HepG2 (cell line): ENCODE data around the gene VAMP8. TPM values are rescaled to one million over a fixed set of nuclear protein-coding genes. Genes with fewer than 3 reads are reported as not detected.

Source experiments
- BHLHE40 ChIP-seq: IDR thresholded peaks from 2 replicates; pipeline ENCODE4 v1.6.1; 2011; ENCODE audit warnings: low read length, improper control_type of control experiment
- E2F1 ChIP-seq: sonication (generic); formaldehyde crosslinking; IDR thresholded peaks from 2 replicates; pipeline ENCODE4 v1.5.0; 2020; ENCODE audit warnings: missing genetic modification reagents
- HES4 ChIP-seq: sonication (generic); formaldehyde crosslinking; IDR thresholded peaks from 2 replicates; pipeline ENCODE4 v1.9.0; 2021; ENCODE audit warnings: mild to moderate bottlenecking, missing genetic modification reagents, borderline replicate concordance
- HNRNPK ChIP-seq: fragments of 200-400 bp; formaldehyde crosslinking; IDR thresholded peaks from 2 replicates; pipeline ENCODE4 v1.6.1; 2018; ENCODE audit warnings: low read length, low read depth, moderate library complexity, mild to moderate bottlenecking; ENCODE audit not compliant: poor library complexity, severe bottlenecking
- HNRNPL ChIP-seq: fragments of 200-400 bp; formaldehyde crosslinking; IDR thresholded peaks from 2 replicates; pipeline ENCODE4 v1.6.1; 2017; ENCODE audit warnings: mild to moderate bottlenecking, low read depth, low read length
- MEIS1 ChIP-seq: sonication (generic); formaldehyde crosslinking; IDR thresholded peaks from 2 replicates; pipeline ENCODE4 v1.9.0; 2021; ENCODE audit warnings: mild to moderate bottlenecking, missing genetic modification reagents, moderate library complexity, borderline replicate concordance
- MTA3 ChIP-seq: sonication (generic); formaldehyde crosslinking; IDR thresholded peaks from 2 replicates; pipeline ENCODE4 v1.4.0; 2020; ENCODE audit warnings: missing genetic modification reagents
- MXD4 ChIP-seq: IDR thresholded peaks from 2 replicates; pipeline ENCODE4 v1.6.1; 2016; ENCODE audit warnings: mild to moderate bottlenecking, missing biosample characterization, missing genetic modification reagents
- NFIC ChIP-seq: IDR thresholded peaks from 2 replicates; pipeline ENCODE4 v1.6.1; 2012; ENCODE audit warnings: mild to moderate bottlenecking, low read length, inconsistent platforms
- ONECUT2 ChIP-seq: sonication (generic); formaldehyde crosslinking; IDR thresholded peaks from 2 replicates; pipeline ENCODE4 v1.4.0; 2020; ENCODE audit warnings: missing genetic modification reagents
- PHF5A ChIP-seq: IDR thresholded peaks from one replicate; pipeline ENCODE4 v1.6.1; 2018; ENCODE audit warnings: low read depth, missing genetic modification reagents; ENCODE audit not compliant: unreplicated experiment
- PLRG1 ChIP-seq: fragments of 450-650 bp; conservative IDR thresholded peaks from 2 replicates; pipeline ENCODE4 v1.6.1; 2016
- RAD21 ChIP-seq: fragments of 450-650 bp; formaldehyde crosslinking; IDR thresholded peaks from 2 replicates; pipeline ENCODE4 v1.5.0; 2020; ENCODE audit warnings: mild to moderate bottlenecking
- RARG ChIP-seq: sonication (generic); formaldehyde crosslinking; IDR thresholded peaks from 2 replicates; pipeline ENCODE4 v1.4.0; 2020; ENCODE audit warnings: low read depth, mild to moderate bottlenecking, missing genetic modification reagents
- REL ChIP-seq: sonication (generic); formaldehyde crosslinking; conservative IDR thresholded peaks from 2 replicates; pipeline ENCODE4 v1.8.0; 2022; ENCODE audit warnings: mild to moderate bottlenecking, missing genetic modification reagents, moderate library complexity
- SNRNP70 ChIP-seq: fragments of 200-400 bp; formaldehyde crosslinking; IDR thresholded peaks from 2 replicates; pipeline ENCODE4 v1.6.1; 2017; ENCODE audit warnings: mild to moderate bottlenecking, low read depth, low read length, moderate library complexity
- SP5 ChIP-seq: IDR thresholded peaks from 2 replicates; pipeline ENCODE4 v1.6.1; 2016; ENCODE audit warnings: low read depth, borderline replicate concordance
- U2AF1 ChIP-seq: fragments of 200-400 bp; formaldehyde crosslinking; optimal IDR thresholded peaks from 2 replicates; pipeline ENCODE3; 2017; ENCODE audit warnings: mild to moderate bottlenecking, low read depth, low read length
- XBP1 ChIP-seq: sonication (generic); formaldehyde crosslinking; IDR thresholded peaks from 2 replicates; pipeline ENCODE4 v1.5.0; 2020; ENCODE audit warnings: missing genetic modification reagents
- ZFY ChIP-seq: sonication (generic); formaldehyde crosslinking; IDR thresholded peaks from 2 replicates; pipeline ENCODE4 v1.4.0; 2020; ENCODE audit warnings: missing genetic modification reagents
- ZNF10 ChIP-seq: sonication (generic); formaldehyde crosslinking; IDR thresholded peaks from 2 replicates; pipeline ENCODE4 v1.4.0; 2020; ENCODE audit warnings: mild to moderate bottlenecking, low read depth, missing genetic modification reagents, borderline replicate concordance
- ZNF275 ChIP-seq: sonication (generic); formaldehyde crosslinking; IDR thresholded peaks from 2 replicates; pipeline ENCODE4 v1.8.0; 2022; ENCODE audit warnings: missing genetic modification reagents, mild to moderate bottlenecking, inconsistent platforms, borderline replicate concordance
- ZNF556 ChIP-seq: sonication (generic); formaldehyde crosslinking; IDR thresholded peaks from 2 replicates; pipeline ENCODE4 v1.4.0; 2020; ENCODE audit warnings: mild to moderate bottlenecking, missing genetic modification reagents, borderline replicate concordance
- polyA plus RNA-seq, 8 experiments: library from polyadenylated mRNA; depleted of rRNA in 3 of 8; stranded (reverse) in 7 of 8; unstranded in 1 of 8; fragments of >200 nt; fragmentation: Illumina TruSeq in 4 of 8; extraction: Trizol in 4 of 8; gene quantifications; 2 replicates each; pipeline versions ENCODE4 v1.2.1 to v1.2.3, GENCODE V29; 2011 to 2016; ENCODE audit warnings: low read depth in 4 of 8, missing spikeins in 1 of 8, mixed read lengths in 1 of 8; ENCODE audit not compliant: insufficient read depth in 1 of 8
- total RNA-seq, 5 experiments: library from RNA; depleted of rRNA; stranded (reverse); fragments of >200 nt; fragmentation: Illumina TruSeq; extraction: Trizol; gene quantifications; 2 replicates each; pipeline ENCODE4 v1.2.3, GENCODE V29; 2016; ENCODE audit warnings: low read depth in 1 of 5
- TF ChIP-seq, protein P1 (sequence below): sonication (generic); formaldehyde crosslinking; IDR thresholded peaks from 2 replicates; pipeline ENCODE4 v1.4.0; 2020; ENCODE audit warnings: mild to moderate bottlenecking, missing genetic modification reagents
- TF ChIP-seq, protein P2 (sequence below): sonication (generic); formaldehyde crosslinking; IDR thresholded peaks from 2 replicates; pipeline ENCODE4 v1.4.0; 2020; ENCODE audit warnings: missing genetic modification reagents
- TF ChIP-seq, protein P3 (sequence below): IDR thresholded peaks from 2 replicates; pipeline ENCODE4 v1.6.1; 2012; ENCODE audit warnings: inconsistent platforms

VAMP8 gene
- total and polyA plus RNA-seq, 2 of the 13 experiments (the other 11 are each of a cell fraction or from before 2014, with no cell fraction given) = 83.3 to 157 TPM

- TF ChIP-seq, protein P1, sequence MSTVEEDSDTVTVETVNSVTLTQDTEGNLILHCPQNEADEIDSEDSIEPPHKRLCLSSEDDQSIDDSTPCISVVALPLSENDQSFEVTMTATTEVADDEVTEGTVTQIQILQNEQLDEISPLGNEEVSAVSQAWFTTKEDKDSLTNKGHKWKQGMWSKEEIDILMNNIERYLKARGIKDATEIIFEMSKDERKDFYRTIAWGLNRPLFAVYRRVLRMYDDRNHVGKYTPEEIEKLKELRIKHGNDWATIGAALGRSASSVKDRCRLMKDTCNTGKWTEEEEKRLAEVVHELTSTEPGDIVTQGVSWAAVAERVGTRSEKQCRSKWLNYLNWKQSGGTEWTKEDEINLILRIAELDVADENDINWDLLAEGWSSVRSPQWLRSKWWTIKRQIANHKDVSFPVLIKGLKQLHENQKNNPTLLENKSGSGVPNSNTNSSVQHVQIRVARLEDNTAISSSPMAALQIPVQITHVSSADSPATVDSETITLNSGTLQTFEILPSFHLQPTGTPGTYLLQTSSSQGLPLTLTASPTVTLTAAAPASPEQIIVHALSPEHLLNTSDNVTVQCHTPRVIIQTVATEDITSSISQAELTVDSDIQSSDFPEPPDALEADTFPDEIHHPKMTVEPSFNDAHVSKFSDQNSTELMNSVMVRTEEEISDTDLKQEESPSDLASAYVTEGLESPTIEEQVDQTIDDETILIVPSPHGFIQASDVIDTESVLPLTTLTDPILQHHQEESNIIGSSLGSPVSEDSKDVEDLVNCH (CRISPR knock-in tag) = no peak
- TF ChIP-seq RARG (CRISPR knock-in tag) (no peak), MEIS1 (CRISPR knock-in tag) (peak; percentile 86; the same call in 1 of the 2 replicates), MTA3 (no peak), U2AF1 (no peak), PLRG1 (no peak), XBP1 (CRISPR knock-in tag) (no peak; the same call in 1 of the 2 replicates), ONECUT2 (no peak), E2F1 (peak; percentile 52; the same call in 1 of the 2 replicates), PHF5A (CRISPR knock-in tag) (peak; percentile 30), BHLHE40 (0 out of 2 replicates have a peak, but pooled peaks have one; percentile 21), HNRNPL (peak; percentile 91), ZNF275 (CRISPR knock-in tag) (peak; percentile 68; the same call in 1 of the 2 replicates), RAD21 (CRISPR knock-in tag) (peak; percentile 56), MXD4 (peak; percentile 89), ZFY (CRISPR knock-in tag) (peak; percentile 93), SNRNP70 (no peak), SP5 (CRISPR knock-in tag) (peak; percentile 87), NFIC (no peak; the same call in 1 of the 2 replicates), ZNF10 (CRISPR knock-in tag) (no peak), REL (no peak), HNRNPK (peak; percentile 90), ZNF556 (CRISPR knock-in tag) (peak; percentile 58; the same call in 1 of the 2 replicates), HES4 (CRISPR knock-in tag) (no peak; the same call in 1 of the 2 replicates)
- TF ChIP-seq, protein P2, sequence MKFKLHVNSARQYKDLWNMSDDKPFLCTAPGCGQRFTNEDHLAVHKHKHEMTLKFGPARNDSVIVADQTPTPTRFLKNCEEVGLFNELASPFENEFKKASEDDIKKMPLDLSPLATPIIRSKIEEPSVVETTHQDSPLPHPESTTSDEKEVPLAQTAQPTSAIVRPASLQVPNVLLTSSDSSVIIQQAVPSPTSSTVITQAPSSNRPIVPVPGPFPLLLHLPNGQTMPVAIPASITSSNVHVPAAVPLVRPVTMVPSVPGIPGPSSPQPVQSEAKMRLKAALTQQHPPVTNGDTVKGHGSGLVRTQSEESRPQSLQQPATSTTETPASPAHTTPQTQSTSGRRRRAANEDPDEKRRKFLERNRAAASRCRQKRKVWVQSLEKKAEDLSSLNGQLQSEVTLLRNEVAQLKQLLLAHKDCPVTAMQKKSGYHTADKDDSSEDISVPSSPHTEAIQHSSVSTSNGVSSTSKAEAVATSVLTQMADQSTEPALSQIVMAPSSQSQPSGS (CRISPR knock-in tag) = no peak; the same call in none of the 2 replicates
- TF ChIP-seq, protein P3, sequence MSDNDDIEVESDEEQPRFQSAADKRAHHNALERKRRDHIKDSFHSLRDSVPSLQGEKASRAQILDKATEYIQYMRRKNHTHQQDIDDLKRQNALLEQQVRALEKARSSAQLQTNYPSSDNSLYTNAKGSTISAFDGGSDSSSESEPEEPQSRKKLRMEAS = peak; percentile 96
Measured at GRCh38 chr2:85584354-85584856, 7.0 kb downstream of the VAMP8 start, which contains the start of gene VAMP5 (continued).
